B cell (primary cell): Measurements from ENCODE around the gene PRLH.

Experiments
- CTCF ChIP-seq: fragments of 200-600 bp; IDR thresholded peaks from one replicate; pipeline ENCODE4 v1.8.0; 2022; ENCODE audit warnings: antibody characterized with exemption, mild to moderate bottlenecking
- EZH2 ChIP-seq: IDR thresholded peaks from 2 replicates; pipeline ENCODE4 v1.6.1; 2012; ENCODE audit warnings: borderline replicate concordance, low read depth, mild to moderate bottlenecking, moderate library complexity, low read length; ENCODE audit not compliant: insufficient read depth, poor library complexity, severe bottlenecking

GRCh38 chr2:237575869-237576862 is 9.8 kb downstream of the PRLH start:
- TF ChIP-seq CTCF (no peak), EZH2 (no peak)
